ENCODE results near the gene FTCD.

The FTCD gene

DNA sequence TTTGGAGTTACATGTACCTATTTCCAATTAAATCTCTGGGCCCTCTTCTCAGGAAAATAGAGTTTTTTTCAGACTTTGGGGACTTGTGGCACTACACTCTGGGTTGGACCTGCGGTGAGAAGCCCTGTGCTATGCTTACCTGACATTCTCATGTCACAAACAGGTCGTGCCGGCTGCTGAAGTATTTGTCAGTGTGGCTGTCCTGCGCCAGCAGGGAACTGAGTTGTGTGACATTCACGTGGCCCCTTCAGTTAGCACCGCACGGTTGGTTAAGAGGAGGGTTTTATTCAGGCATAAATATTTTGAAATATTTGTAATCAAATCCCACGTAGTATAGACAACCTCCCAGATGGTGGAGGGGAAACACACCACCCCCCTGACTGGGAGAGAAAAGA lies 63.8 kb downstream of the FTCD start:
- no peak for DNase-seq

DNA sequence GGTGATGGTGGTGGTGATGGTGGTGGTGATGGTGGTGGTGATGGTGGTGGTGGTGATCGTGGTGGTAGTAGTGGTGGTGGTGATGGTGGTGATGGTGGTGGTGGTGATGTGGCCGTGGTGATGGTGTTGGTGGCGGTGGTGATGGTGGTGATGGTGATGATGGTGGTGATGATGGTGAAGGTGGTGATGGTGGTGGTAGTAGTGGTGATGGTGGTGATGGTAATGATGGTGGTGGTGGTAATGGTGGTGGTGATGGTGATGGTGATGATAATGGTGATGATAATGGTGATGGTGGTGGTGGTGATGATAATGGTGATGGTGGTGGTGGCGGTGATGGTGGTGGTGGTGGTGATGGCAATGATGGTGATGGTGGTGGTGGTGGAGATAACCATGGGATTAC lies 64.3 kb downstream of the FTCD start:
- no peak for DNase-seq

DNA sequence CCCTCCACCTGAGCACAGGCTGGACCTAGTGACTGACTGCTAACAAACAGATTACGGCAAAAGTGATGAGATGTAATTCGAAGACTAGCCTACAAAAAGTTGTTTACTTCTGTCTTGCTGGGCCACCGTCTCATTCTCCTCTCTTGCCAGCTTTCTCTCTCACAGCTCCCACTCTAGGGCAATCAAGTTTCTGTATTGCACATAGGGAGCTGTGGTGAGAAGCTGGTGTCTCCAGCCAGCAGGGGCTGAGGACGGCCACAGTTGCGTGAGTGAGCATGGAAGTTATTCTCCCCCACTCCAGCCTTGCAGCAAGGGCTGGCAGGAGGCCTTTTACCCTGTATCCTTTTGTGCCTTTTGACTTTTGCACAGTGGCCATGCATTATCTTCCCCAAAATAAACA lies 66.1 kb downstream of the FTCD start:
- no peak for DNase-seq

DNA sequence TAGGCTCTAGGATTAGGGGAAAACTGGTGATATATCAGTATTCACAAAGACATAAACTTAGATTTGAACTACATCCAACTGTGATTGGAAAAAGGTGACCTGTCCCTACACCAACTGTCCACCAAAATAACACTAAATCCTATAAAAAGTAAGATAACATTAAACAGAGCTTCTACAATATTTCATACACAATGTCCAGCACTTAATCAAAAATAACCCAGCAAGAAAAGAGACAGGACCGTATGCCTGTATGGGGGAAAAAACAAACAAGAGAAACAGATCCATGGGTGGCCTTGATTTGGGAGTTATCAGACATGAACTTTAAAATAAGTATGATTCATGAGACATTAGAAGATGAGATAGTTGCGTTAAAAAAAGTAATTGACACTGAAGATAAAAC lies 67.2 kb downstream of the FTCD start:
- DNase-seq: no peak

DNA sequence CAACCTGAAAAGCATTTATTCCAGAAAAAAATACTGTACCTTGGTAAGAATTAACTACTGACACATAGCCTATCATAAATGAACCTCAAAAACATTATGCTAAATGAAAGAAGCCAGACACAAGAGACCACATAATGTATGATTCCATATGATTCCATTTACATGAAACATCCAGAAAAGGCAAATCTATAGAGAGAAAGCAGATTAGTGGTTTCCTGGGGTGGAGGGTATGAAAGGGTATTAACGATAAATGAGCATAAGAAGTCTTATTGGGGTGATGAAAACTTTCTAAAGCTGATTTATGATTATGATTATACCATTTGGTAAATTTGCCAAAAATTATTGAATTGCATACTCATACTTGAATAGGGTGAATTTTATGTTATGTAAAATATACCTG lies 67.7 kb downstream of the FTCD start:
- no peak for DNase-seq
